Uterus (tissue), 4 donors: ENCODE measurements around the gene EFCAB12. TPM values are rescaled to one million over a fixed set of nuclear protein-coding genes. Genes with fewer than 3 reads are reported as not detected.

ENCODE experiments used
- DNase-seq, 2 donors: peaks; one replicate each; pipeline ENCODE4 v3.0.0-alpha.2; 2019 to 2020
- H3K27ac ChIP-seq, 2 donors: fragments of 200-600 bp; sonication (generic); 1 replicate in 1 of 2; 2 replicates in 1 of 2; pipeline ENCODE4 v1.5.1; 2016 to 2018
- H3K27me3 ChIP-seq, 2 donors: fragments of 200-600 bp; sonication (generic); one replicate each; pipeline ENCODE4 v1.5.1; 2018 to 2019; ENCODE audit warnings: control low read depth in 1 of 2
- H3K36me3 ChIP-seq, 2 donors: fragments of 200-600 bp; sonication (generic); one replicate each; pipeline ENCODE4 v1.5.1; 2019; ENCODE audit warnings: control low read depth in 1 of 2
- H3K4me1 ChIP-seq, 2 donors: fragments of 200-600 bp; sonication (generic); one replicate each; pipeline ENCODE4 v1.5.1; 2018 to 2019; ENCODE audit warnings: control low read depth in 1 of 2
- H3K4me3 ChIP-seq, 2 donors: fragments of 200-600 bp; sonication (generic); 1 replicate in 1 of 2; 2 replicates in 1 of 2; pipeline ENCODE4 v1.5.1; 2018 to 2019; ENCODE audit warnings: mild to moderate bottlenecking in 1 of 2
- H3K9me3 ChIP-seq, 2 donors: fragments of 200-600 bp; sonication (generic); one replicate each; pipeline ENCODE4 v1.5.1; 2019; ENCODE audit warnings: control low read depth in 1 of 2
- CTCF ChIP-seq, 4 experiments: fragments of 200-600 bp in 2 of 4; fragments of 450-650 bp in 2 of 4; sonication (generic) in 2 of 4; IDR thresholded peaks; one replicate each; pipeline ENCODE4 v1.5.1; 2016 to 2019; ENCODE audit warnings: antibody characterized with exemption in 4 of 4, mild to moderate bottlenecking in 2 of 4, moderate library complexity in 1 of 4
- POLR2A ChIP-seq, 2 donors: fragments of 450-650 bp; IDR thresholded peaks; one replicate each; pipeline ENCODE4 v1.6.1; 2016; ENCODE audit warnings: antibody characterized with exemption in 2 of 2, mild to moderate bottlenecking in 1 of 2, moderate library complexity in 1 of 2
- intact Hi-C: fragments of 100-400 bp; cut with DNase I; formaldehyde crosslinking; loops from one replicate; pipeline ENCODE4 v1.15.1; 2023; ENCODE audit warnings: low total_unique reads
- total RNA-seq, 4 donors: library from RNA; depleted of rRNA in 3 of 4; stranded (reverse); fragments of >200 nt in 3 of 4; gene quantifications; one replicate each; pipeline versions ENCODE4 v1.1.0 to v1.2.4, GENCODE V29; 2014 to 2023
- donor health status: DM: yes; HTN: yes; CAD: no.

The EFCAB12 gene
- total RNA-seq, 4 donors from 2014 or later: under 0.01 to 0.76 (median 0.41) TPM; not detected in 1

- Histone ChIP-seq H3K27me3 (no peaks in the 10 kb centered on the region), H3K4me3 (no peak overlapping the region), H3K27ac (peak overlapping the region; percentile 83 to 88), H3K4me1 (peaks cover 12% of the 10 kb centered on the region in 2 donors), H3K36me3 (no peaks in the 10 kb centered on the region), H3K9me3 (no peaks in the 10 kb centered on the region)
- intact Hi-C loops: no loop called here
- TF ChIP-seq POLR2A (IDR thresholded peaks at IDR 0.05) (no peak), CTCF (IDR thresholded peaks at IDR 0.05) (no peak)
- no peak for DNase-seq
Observed at GRCh38 chr3:129442947-129443346, 14.5 kb upstream of the EFCAB12 start.

GRCh38 chr3:129442486-129442885 is 14.1 kb upstream of the EFCAB12 start:
- TF ChIP-seq CTCF (IDR thresholded peaks at IDR 0.05) (no peak), POLR2A (IDR thresholded peaks at IDR 0.05) (no peak)
- Histone ChIP-seq H3K36me3 (no peaks in the 10 kb centered on the region), H3K27ac (peak overlapping the region; percentile 83 to 88), H3K4me3 (no peak overlapping the region), H3K9me3 (no peaks in the 10 kb centered on the region), H3K4me1 (peaks cover 12% of the 10 kb centered on the region in 2 donors), H3K27me3 (no peaks in the 10 kb centered on the region)
- intact Hi-C loops: no loop called here
- no peak for DNase-seq

- no peaks in the 10 kb centered on the region for H3K36me3 ChIP-seq
- DNase-seq: no peak
- peak overlapping the region in 1 of 2 donors; percentile 71 for H3K4me3 ChIP-seq
- intact Hi-C loops: no loop called here
- H3K4me1 ChIP-seq: peaks cover 12% of the 10 kb centered on the region in 2 donors
- H3K27ac ChIP-seq: peak overlapping the region; percentile 83 to 88
- no peaks in the 10 kb centered on the region for H3K27me3 ChIP-seq
- no peak for TF ChIP-seq CTCF (IDR thresholded peaks at IDR 0.05)
- TF ChIP-seq POLR2A (IDR thresholded peaks at IDR 0.05): no peak
- no peaks in the 10 kb centered on the region for H3K9me3 ChIP-seq
Observed at GRCh38 chr3:129441782-129442181, 13.3 kb upstream of the EFCAB12 start.

- no peak for TF ChIP-seq CTCF (IDR thresholded peaks at IDR 0.05)
- TF ChIP-seq POLR2A (IDR thresholded peaks at IDR 0.05): no peak
- H3K36me3 ChIP-seq: no peaks in the 10 kb centered on the region
- peak overlapping the region; percentile 83 to 88 for H3K27ac ChIP-seq
- no peaks in the 10 kb centered on the region for H3K9me3 ChIP-seq
- peak overlapping the region in 1 of 2 donors; percentile 71 for H3K4me3 ChIP-seq
- intact Hi-C loops: no loop called here
- no peaks in the 10 kb centered on the region for H3K27me3 ChIP-seq
- no peak for DNase-seq
- H3K4me1 ChIP-seq: peaks cover 12% of the 10 kb centered on the region in 2 donors
Observed at GRCh38 chr3:129441215-129441614, 12.8 kb upstream of the EFCAB12 start.

- TF ChIP-seq POLR2A (IDR thresholded peaks at IDR 0.05) (no peak), CTCF (IDR thresholded peaks at IDR 0.05) (no peak)
- Histone ChIP-seq H3K4me1 (peaks cover 12% of the 10 kb centered on the region in 2 donors), H3K27me3 (no peaks in the 10 kb centered on the region), H3K4me3 (peak overlapping the region; percentile 71 to 90), H3K9me3 (no peaks in the 10 kb centered on the region), H3K27ac (peak overlapping the region; percentile 83 to 88), H3K36me3 (no peaks in the 10 kb centered on the region)
- no peak for DNase-seq
- intact Hi-C loops: no loop called here
Observed at GRCh38 chr3:129440618-129441190, 12.3 kb upstream of the EFCAB12 start.
